GM19193 (cell line): Measurements from ENCODE around the gene ELF1.

ENCODE experiments used
- POLR2A ChIP-seq: IDR thresholded peaks from 4 replicates; pipeline ENCODE4 v1.6.1; 2011; ENCODE audit not compliant: insufficient read depth, insufficient read length; ENCODE audit errors: extremely low read depth

The ELF1 gene

DNA sequence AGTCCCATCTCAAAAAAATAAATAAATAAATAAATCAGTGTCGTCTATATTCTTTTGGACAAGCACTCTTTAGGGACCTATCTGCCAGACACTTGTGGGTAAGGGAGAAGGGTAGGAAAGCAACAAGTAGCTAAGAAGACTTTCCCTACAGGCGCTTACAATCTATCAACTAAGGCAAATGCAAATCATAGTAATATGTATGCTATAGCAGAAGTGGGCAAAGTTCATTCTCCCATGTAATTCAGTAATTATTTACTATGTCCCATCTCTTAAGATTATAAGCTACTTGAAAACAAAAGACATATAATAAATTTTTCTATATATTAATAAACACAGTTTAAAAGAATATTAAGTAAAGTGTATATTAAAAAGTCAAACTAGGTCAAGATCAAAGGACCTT lies 16.5 kb downstream of the ELF1 start:
- TF ChIP-seq POLR2A, result no peak

DNA sequence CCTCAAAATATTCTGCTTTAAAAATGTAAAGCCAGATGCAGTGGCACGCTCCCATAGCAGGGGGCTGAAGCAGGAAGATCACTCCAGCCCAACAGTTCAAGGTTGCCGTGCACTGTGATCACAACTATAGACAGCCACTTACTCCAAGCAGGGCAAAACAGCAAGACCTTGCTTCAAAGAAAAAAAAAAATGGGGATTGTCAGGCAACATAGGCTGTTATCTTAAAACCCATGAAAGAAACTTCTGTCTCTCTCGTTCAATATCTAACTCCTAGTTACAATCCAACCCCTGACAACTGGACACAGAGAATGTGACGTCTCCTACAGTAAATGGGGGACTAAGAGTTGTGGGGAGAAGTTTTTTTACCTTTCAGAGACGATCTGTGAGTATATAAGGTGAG lies 17.4 kb downstream of the ELF1 start:
- no peak for TF ChIP-seq POLR2A

DNA sequence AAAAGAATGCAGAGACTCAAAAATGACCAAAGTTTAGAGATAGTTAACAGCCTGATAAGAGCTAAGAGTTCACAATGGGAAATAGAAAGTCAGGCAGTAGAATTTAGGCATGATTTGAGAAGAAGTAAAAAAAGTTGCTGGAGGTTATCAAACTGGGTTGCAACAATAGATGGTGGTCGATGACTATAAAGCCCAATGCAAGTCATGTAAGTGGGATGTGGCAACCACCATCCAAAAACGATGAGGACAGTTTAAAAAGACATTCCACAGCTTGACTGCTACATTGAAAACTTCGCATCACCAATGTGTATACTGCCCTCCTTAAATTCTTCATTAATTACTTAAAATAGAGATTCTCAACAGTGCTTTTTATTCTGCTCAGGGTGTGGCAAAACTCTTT lies 19.7 kb downstream of the ELF1 start:
- TF ChIP-seq POLR2A, result no peak

DNA sequence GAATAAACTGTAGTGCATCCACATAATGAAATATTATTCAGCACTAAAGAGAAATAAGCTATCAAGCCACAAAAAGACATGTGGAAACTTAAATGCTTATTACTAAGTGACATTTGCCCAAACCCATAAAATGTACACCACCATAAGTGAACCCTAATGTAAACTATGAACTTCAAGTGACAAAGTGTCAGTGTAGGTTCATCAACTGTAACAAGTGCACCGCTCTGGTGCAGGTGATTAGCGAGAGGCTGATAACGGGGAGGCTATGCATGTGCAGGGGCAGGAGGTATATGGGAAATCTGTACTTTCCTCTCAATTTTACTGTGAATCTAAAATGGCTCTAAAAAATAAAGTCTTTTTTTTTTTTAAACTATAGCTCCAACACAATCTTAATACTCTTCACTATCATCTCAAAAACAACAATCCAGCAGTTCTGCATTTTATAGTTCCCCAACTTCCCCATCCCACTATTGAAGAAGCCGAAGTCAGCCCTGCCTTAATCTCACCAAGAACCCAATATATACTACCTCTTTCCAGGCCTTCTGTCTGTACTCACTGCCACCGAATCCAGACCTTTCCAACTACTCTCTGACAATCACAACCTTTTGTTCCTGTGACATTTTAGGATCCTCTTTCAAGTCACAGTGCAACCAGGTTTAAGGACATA lies 22.6 kb downstream of the ELF1 start:
- TF ChIP-seq POLR2A, result no peak

DNA sequence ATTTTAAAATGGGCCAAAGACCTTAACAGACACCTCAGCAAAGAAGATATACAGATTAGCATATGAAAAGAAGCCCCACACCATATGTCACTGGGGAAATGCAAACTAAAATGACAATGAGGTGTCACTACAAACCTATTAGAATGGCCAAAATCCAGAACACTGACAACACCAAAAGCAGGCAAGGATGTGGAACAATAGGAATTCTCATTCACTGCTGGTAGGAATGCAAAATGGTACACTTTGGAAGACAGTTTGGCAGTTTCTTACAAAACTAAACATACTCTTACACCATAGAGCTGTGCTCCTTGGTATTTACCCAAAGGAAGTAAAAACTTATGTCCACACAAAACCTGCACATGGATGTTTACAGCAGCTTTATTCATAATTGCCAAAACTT lies 23.1 kb downstream of the ELF1 start:
- TF ChIP-seq POLR2A, result no peak

DNA sequence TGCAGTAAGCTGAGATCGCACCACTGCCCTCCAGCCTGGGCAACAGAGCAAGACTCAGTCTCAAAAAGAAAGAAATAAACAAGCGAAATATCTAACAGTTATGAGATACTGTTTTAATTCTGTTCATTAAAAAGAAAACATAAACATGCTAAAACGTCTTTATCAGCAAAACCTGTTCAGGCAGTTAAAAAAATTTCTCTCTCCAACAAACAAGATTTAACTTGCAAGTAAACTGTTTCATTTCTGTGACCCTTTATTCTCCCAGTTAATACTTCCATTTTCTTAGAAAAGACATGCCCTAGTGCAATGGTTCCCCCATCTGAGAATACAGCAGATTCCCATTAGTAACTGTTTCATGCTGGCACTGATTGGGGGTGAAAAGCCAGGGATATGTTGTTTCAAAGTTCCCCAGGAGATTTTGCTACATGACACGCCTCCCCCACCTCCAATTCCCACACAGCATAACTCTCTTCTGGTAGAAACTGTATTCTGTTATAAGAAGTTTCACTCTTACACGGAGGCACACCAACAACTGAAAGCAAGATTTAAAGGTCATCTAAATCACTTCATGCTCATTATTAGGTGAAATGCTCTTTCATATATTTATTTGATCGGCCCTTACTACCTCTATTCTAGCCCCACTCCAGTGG lies 24.4 kb downstream of the ELF1 start:
- no peak for TF ChIP-seq POLR2A

DNA sequence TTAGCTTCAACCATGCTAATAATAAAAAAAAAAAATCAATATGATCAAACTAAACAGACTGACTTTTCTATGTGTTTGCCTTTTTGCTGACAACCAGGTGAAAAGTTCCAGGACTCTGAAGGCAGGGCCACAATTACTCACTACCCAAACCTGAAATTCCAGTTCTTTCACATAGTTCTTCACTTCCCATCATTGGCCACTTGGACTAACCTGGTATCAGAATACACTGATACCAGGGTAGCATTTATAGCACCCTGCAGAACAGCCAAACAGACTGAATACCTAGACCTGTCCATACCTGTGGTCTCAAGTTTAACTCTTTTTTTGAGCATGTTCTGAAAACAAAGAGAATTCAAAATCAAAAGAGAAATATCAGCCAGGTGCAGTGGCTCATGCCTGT lies 25.1 kb downstream of the ELF1 start:
- TF ChIP-seq POLR2A, result no peak

DNA sequence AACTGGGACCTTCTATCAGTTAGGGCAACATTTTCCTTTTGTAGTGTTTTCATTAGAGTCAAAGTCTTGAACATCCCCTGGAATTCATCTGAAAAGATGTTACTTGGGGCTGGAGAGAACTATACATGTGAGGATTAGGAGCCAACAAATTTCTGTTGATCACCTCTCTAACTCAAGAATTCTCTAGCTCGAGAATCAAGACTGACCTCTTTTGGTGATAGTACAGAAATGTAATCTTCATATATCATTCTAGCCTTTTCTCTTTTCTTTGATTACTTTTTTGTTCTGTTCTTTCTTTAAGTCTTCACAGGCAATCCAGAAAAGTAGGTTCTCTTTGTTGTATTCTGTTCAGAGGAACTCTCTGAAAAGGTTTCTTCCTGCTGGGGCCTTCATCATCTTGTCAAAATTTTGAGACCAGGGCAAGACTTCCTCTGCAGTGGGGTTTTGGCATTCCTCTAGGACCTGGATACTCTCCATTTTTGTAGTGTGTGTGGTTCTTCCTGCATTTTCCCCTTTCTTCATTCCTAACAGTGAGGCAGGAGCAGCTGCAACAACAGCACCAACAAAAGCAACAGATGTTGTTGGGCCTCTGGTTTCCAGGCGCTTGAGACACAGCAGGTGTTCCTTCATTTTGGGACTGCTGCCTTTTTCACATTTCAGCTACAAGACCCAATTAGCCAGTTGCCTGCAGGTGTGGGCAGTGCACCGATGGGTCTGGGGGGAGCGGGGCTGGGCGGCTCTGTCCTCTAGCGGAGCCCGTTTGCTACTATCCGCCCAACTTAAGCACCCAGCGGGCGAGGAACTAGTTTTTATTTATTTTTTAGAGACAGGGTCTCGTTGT lies 26.2 kb downstream of the ELF1 start:
- TF ChIP-seq POLR2A, result no peak

DNA sequence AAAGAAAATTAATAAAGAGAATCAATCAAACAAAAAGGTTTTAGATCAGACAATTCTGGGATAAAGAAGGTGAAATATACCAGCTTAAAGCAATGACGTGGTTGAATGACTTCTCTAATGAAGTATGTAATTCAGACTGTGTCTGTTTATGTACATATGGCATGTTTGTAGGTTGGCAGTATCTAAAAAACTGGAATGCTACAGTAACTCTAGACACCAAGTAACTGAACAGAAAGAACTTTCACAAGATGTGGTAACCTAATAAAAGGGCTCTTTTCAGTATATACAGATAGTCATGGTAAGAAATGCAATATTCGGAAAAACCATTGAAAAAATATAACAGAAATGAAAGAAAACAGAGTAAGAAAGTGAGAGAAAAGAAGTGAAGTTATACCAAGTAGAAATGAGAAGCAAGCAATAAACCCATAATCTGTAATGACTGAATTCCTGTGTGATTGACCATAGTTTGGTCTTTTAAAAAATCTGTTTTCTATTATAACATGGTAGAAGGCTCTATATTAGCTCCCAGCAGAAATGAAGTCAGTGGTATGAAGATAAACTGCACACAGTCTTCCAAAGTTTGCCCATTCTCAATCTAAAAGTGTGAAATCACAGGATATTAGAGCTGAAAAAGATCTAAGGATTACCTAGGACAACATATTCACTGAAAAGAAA lies 31.4 kb downstream of the ELF1 start:
- TF ChIP-seq POLR2A, result no peak

DNA sequence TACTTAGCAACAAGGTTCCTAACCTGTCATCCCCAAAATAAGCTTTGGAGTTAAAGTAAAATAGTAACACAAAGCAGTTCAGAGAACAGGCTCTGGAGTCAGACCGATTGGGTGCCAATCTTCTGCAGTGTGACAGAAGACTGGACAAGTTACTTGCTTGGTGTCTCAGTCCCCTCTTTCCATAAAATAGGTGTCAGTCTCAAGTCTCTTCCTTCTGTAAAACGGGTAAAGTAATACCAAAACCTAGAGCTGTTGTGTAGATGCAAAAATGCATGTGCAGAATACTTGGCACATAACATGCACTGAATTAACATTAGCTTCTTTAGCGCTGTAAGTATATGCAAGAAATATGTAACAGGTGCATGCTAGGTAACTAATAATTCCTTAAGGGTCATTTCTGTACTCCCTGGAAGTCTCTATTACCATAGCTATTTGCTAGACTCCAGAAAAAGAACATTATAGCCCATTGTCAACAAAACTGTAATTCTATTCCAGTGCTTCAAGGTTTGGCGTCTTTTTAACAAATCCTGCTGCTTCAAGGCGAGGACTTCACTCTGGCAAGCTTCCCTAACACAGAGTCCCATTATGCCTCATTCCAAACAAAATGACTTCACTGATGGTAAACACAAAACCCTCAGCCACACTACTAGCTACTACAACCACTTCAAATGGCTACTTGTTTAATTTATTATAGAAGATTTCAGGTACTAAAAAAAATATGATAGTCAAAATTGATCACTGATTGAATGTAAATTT lies 32.8 kb downstream of the ELF1 start:
- TF ChIP-seq POLR2A, result no peak

DNA sequence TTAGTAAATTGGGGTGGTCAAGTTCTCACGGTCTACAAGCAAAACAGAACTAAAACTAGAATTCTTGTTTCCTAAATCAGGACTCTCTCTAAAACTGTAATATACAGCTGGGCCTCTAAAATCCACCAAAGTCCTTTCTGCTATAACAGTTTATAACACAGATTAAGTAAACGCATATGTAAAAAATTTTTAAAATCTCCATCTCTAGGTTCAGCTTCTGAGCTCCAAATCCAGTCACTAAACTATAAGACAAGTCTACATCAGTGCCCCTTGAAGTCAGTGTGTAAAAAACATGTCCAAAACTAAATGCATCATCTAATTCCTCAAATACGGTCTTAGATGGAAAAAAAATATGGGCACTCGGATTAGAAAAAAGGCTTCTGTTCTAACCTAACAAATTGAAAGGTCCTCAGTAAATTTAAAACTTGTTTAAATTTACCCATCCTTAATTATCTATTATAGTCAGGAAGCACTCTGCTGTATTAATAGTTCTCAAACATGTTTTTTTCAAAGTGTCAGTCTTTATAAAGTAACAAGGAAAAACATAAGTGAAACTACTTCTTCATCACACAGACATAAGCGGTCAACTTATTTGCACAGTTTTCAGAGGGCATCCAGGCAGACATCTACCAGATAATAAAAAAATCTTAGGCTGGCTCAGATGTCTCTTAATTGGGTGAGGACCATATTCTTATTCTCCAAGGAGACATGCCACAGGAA lies 33.6 kb downstream of the ELF1 start:
- no peak for TF ChIP-seq POLR2A

DNA sequence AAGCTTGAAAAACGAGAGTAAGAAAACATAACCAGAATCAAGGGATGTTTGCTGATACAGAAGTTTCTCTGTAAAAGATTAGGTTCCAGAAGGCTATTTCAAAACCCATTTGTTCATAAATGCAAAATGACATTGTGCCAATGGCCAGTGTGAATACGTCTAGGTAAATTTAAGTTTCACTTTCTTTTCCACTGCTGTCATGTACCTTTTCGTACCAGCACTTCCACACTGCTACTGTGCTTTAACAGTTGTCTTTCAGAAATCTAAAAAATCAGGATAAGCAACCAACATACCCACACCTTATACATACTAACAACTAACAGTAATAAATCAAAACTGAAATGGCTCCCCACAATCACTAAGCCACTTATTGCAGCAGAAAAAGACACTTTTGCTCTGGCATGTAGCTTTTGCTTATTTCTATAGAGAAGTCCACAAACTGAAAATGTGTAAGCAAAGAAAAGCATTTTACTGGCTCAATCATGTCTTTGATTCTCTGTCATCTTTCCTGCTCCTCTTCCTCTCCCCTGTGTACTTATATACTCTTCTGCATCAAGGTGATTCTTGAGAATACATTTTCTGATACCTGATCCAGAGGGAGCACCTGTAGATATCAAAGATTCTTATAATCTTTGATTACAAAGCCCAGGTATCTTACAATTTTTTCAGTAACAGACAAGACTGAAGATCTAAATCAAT lies 34.3 kb downstream of the ELF1 start:
- TF ChIP-seq POLR2A, result no peak

DNA sequence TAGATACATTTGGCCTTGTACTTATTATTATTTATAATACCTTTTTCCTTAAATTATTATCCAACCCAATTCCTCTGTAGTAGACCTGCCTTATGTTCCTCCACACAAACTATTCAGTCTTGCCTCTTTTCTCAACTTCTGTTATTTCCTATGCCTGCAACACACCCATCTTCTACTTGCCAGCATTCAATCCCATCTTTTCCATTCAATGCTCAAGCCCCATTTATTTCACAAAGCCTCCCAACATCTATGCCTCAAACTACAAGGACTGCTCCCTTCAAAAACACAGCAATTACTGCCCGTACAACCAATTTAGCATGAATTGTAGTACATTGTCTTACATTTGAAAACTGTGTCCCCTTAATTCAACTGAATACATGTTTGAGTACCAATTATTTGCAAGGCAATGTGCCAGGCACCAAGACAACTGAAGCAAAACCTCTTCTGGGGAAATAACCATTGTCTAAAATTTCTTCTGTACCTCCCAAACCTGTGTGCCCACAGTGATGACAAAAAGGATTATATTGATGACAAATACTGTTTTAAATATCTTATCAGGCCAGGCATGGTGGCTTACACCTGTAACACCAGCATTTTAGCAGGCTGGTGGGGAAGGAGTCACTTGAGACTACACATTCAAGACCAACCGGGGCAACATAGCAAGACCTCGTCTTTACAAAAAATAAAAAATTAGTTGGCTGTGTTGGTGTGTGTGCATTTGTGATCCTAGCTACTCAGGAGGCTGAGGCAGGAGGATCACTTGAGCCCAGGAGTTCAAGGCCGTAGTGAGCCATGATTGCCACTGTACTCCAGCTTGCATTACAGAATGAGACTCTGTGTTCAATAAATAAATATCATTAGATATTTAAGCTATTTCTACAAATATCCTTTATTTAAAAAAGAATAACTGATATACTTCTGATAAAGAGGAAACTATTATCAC lies 35.1 kb downstream of the ELF1 start:
- TF ChIP-seq POLR2A, result no peak

DNA sequence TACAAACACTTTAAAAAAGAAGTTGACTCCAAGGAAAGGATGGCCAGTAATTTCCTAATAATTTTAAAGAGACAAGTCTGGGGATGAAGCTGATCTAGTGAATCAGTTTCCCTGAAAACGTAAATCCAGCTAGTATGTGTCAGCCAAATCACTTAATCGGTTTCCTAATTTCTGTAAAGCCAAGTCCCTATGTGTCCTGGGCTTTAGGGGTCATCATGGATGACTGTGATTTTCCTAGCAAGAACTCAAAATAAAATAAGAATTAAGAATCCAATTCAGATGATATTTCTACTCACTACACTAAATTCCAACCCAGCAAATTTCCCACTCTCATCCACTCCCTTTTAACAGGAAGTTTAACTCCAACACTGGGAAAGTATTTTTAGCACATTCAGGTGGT lies 35.9 kb downstream of the ELF1 start:
- no peak for TF ChIP-seq POLR2A
